GM06990 (cell line): ENCODE results near the gene NREP.

ENCODE experiments used
- DNase-seq: peaks from one replicate; pipeline ENCODE4 v3.0.0-alpha.2; 2011; ENCODE audit not compliant: insufficient read length; ENCODE audit errors: extremely low read depth
- H3K27me3 ChIP-seq: replicated peaks from 2 replicates; pipeline ENCODE4 v1.6.0; 2011; ENCODE audit warnings: low read length; ENCODE audit not compliant: control insufficient read depth, insufficient read depth
- H3K36me3 ChIP-seq: 2 replicates; pipeline ENCODE4 v1.5.1; 2011; ENCODE audit warnings: low read length; ENCODE audit not compliant: control insufficient read depth, insufficient read depth
- H3K4me3 ChIP-seq: replicated peaks from 2 replicates; pipeline ENCODE4 v1.5.1; 2011; ENCODE audit warnings: low read depth, mild to moderate bottlenecking, control low read depth, low read length
- CTCF ChIP-seq: IDR thresholded peaks from 2 replicates; pipeline ENCODE4 v1.5.1; 2011; ENCODE audit warnings: low read length, control low read depth, mild to moderate bottlenecking, inconsistent platforms; ENCODE audit not compliant: insufficient read depth, poor library complexity, severe bottlenecking

The NREP gene

DNA sequence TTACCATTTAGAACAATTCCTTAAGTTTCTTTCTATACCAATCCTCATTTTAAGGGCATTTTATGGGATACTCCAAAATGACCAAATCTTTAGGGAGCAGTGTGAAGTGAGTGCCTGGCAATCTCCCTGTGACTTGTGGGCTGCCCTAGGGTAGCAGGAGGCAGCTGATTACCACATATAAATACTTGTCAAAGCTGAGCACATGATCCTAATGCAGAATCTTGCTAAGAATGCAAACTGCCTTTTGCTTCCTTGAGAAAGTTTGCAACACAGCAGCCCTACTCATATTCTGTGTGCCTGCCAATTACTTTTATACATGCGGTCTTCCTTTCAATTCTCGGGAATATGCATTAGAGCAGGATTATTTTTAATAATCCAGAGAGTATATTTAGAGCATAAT is 18.2 kb upstream of the NREP start:
- Histone ChIP-seq H3K27me3 (no peaks in the 10 kb centered on the region), H3K4me3 (no peak overlapping the region), H3K36me3 (no peaks in the 10 kb centered on the region)
- no peak for DNase-seq
- TF ChIP-seq CTCF, result no peak

DNA sequence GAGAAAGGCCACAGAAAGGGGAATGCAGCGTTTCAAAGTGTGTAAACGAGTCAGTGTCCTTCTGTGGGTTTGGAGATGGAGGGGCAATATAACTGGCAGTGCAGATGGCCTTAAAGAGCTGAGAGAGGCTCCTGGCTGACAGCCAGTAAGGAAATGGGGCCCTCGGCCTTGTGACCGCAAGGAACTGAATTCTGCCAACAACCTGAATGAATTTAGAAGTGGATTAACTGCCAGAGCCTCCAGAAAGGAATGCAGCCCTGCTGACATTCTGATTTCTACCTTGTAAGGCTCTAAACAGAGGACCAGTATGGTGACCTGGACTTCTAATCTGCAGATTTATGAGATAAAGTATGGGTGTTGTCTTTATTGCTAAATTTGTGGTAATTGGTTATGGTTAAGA is 17.5 kb upstream of the NREP start:
- no peak for TF ChIP-seq CTCF
- Histone ChIP-seq H3K4me3 (no peak overlapping the region), H3K36me3 (no peaks in the 10 kb centered on the region), H3K27me3 (no peaks in the 10 kb centered on the region)
- no peak for DNase-seq

DNA sequence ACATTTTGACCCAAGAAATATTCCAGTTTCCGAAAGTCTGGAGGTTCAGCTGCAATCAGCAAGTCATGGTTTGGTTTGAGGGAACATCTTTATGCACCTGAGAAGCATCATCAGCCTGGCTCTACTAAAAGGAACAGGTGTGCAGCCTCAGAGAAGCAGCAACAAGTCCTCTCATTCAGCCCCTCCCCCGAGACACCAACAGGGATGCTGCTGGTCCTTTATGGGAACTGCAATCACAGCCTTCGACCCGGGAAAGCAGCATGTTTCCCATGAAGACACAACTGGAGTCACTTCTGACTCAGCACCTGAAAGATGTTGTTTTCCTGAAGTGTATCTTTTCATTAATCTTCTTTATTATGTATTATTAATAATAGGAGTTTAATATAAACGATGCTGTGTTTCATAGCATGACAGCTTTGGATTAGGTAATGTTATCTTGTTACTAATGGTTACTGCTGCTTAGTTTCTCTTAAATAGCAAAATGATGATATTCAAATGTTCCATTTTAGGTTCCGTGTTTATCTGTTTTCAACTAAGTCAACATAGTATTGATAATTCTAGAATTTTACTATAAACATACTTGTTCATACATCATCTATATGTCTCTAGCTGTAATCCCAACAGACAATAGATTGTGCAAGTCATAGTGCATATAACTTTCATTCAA is 15.6 kb upstream of the NREP start:
- DNase-seq, result no peak
- Histone ChIP-seq H3K36me3 (no peaks in the 10 kb centered on the region), H3K27me3 (no peaks in the 10 kb centered on the region), H3K4me3 (no peak overlapping the region)
- no peak for TF ChIP-seq CTCF

GRCh38 chr5:111769541-111769940 is 12.5 kb upstream of the NREP start:
- no peak for TF ChIP-seq CTCF
- no peak for DNase-seq
- H3K4me3 ChIP-seq, result no peak overlapping the region
- no peaks in the 10 kb centered on the region for H3K27me3 ChIP-seq
- H3K36me3 ChIP-seq, result no peaks in the 10 kb centered on the region

DNA sequence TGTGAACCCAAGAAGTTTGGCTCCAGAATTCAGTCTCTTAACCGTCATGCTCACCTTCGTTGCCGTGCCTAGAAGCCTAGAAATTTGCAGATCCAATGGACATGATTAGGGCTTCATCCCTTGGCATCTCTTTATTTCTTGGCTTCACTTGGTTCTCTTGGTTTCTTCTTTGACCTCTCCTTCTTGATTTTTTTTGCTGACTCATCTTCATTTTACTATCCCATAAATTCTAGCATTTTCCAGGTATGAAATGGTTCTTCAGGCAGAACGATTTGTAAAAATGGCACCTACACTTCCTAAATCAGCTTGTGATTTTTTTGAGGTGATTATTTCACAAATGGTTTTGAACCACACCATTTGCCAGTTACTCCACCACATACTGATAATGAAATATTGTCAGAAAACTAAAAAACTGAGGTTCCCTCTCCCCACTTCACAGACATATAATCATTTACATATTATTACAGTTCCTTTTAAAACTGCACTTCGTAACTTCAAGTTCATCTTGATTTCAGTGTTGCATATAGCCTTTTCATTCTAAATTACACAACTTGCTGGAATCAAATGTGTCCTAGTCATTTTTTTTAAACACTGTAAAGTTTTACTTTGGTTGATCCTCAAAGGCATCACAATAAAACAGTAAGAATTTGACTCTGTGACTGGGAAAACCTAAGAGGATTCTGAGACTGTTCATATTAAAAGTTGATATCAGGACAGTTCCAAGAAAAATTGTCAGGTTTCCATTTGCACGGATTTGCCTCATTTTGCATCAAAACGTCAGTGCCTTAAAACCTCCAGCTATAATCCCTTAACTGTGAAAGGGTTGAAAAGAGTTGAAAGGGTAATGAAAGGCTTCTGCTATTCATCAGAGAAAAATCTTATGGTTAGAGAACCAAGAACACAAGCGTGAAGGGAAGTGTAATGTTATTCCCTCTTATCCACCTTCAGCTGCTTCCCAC is 8.9 kb upstream of the NREP start:
- DNase-seq, result no peak
- no peaks in the 10 kb centered on the region for H3K27me3 ChIP-seq
- no peaks in the 10 kb centered on the region for H3K36me3 ChIP-seq
- TF ChIP-seq CTCF, result no peak
- H3K4me3 ChIP-seq, result no peak overlapping the region
